Measurements from ENCODE around the gene NIT1.
"Not testable (repeated sequence)": the region's sequence is repeated elsewhere in the genome, so short reads cannot be mapped to it uniquely, and the experiment has no call there.

The NIT1 gene

DNA sequence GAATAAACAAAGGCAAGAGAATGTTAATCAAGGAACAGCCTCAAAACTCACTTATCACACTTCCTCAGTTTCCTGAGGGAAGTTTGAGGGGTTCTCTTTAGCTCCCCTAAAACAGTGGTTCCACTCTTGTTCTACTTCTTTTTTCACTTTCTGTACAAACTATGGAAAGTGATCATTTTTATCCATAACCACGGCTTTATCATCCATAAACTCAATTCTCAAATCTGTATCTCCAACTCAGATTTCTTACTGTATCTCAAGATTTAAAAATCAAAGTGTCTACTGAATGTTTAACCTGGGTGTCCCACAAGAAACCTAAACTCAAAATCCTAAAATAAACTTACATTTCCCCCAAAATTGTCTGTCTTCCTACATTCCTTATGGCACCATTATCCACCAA, 4.0 kb upstream of the NIT1 start:
- no peak for DNase-seq (ENCODE audit: low read depth)

DNA sequence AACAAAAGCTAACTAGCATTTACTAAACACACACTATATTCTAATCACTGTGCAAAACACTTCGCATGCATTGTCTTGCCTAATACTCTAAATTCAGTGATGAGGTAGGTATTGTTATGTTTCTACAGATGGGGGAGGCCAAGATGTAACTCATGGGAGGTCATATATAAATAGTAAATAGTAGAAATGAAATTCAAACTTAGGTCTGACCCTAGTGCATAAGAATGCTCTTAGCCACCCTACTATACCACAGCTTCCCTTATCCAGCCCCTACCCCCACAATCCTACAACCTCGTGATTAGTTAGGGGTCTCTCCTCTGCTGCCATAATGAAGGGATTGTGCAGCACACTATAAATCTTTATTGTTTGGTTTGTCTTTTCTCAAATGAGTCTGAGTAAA, 3.3 kb upstream of the NIT1 start:
- DNase-seq (ENCODE audit: low read depth), result no peak

DNA sequence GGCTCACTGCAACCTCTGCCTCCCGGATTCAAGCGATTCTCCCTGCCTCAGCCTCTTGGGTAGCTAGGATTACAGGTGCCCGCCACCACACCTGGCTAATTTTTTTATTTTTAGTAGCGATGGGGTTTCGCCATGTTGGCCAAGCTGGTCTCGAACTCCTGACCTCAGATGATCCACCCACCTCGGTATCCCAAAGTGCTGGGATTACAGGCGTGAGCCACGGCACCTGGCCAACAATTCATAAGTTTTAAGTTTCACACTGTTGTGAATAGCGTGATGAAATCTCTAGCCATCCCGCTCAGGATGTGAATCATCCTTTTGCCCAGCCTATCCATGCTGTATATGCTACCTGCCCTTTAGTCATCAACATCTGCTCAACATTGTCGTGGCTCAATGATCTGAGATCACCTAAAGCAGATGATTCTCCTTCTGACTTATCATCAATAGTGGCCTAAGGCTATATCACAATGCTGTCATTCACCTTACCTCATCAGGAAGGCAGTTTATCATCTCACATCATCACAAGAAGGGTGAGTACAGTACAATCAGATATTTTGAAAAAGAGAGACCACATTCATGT, 2.7 kb upstream of the NIT1 start:
- DNase-seq (ENCODE audit: low read depth), result no peak

DNA sequence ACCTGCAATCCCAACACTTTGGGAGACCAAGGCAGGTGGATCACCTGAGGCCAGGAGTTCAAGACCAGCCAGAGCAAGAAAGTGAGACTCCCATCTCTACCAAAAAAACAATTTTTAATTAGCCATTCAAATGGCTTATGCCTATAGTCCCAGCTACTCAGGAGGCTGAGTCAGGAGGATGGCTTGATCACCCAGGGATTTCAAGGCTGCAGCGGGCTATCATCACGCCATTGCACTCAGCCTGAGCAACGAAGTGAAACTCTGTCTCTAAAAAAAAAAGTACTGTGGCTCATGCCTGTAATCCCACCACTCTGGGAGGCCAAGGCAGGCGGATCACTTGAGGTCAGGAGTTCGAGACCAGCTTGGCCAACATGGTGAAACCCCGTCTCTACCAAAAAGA, 1.9 kb upstream of the NIT1 start:
- DNase-seq (ENCODE audit: low read depth), result not testable (repeated sequence)

DNA sequence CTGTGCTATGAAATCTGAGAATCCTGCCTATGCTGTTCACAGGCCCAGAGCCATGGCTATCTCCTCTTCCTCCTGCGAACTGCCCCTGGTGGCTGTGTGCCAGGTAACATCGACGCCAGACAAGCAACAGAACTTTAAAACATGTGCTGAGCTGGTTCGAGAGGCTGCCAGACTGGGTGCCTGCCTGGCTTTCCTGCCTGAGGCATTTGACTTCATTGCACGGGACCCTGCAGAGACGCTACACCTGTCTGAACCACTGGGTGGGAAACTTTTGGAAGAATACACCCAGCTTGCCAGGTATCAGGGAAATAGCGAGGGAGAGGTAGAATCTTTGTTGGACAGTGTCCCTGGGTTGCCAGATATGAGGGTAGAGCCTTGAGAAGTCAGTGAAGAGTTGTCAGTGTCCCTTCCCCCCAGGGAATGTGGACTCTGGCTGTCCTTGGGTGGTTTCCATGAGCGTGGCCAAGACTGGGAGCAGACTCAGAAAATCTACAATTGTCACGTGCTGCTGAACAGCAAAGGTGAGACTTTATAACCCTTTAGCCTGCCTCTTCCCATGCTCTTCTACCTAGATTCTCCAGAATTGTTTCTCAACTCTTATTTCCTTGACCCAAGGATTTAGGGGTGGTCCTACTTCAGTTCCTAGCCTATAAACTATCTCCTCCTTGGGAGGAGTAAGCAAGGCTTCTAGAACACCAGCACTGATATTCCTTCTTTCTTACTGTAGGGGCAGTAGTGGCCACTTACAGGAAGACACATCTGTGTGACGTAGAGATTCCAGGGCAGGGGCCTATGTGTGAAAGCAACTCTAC, 1.4 kb downstream of the NIT1 start:
- DNase-seq (ENCODE audit: low read depth), result peak; percentile 53

DNA sequence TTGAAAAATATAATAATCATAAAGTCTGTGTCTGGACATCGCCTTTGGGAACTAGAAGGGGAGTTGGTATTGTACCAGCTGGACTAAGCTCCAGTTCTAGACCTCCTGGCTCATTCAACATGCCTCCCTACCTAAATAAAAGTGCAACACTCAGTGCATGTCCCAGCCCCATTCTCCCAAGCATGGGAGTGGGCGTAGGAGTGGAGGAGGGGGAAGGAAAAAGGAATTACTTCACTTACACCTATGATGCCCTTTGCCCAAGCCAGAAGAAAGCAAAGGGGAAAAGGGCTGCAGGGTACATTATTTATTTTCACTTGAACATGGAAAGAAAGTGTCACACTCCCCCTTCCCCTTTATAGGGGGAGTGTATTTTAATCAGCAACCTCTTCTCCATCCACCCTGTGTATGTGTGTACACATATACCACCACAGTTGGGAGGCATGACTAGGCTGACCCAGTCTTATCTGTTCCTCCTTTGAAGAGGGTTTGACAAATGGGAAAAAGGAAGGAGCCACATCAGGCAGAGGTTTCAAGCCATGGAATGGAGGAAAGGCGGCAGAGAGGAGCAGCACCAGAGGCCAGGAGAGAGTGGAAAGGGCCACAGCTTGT, 3.2 kb downstream of the NIT1 start:
- no peak for DNase-seq (ENCODE audit: low read depth)

DNA sequence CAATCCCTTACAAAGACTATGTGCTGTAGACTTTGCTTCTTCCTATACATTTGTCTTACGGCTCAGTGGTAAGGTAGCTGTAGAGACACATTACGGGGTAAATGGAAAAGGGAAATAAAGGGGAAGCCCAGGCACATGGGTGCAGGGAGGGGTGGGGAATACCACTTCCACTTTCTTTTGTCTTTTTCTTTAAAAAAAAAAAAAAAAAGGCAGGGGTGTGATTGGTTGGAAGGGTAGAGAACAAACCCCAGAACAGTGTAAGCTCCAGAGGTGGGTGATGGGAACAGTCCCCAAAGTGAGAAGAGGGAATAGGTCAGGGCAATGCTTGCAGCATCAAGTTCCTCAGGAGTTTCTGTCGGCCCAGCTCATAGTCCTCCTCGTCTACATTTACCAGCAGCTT, 3.9 kb downstream of the NIT1 start:
- DNase-seq (ENCODE audit: low read depth), result no peak

DNA sequence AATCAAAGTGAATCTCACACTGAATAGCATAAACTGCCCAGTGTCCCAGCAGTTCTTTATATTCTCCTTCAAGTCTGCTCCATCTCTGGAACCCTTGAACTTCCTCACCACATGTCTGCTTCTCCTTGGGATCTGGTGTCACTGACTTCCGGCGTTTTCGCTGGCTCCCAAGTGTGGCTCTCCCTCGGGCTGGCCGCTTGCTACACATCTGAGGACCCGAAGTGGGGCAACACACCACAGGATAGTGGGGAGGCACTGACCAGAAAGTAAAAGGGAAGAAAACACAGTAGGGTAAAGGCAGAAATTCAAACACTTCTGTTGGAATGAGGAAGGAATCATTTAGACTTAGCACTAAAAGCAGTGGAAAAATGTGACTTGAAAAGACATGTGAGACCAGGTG, 5.1 kb downstream of the NIT1 start:
- no peak for DNase-seq (ENCODE audit: low read depth)

DNA sequence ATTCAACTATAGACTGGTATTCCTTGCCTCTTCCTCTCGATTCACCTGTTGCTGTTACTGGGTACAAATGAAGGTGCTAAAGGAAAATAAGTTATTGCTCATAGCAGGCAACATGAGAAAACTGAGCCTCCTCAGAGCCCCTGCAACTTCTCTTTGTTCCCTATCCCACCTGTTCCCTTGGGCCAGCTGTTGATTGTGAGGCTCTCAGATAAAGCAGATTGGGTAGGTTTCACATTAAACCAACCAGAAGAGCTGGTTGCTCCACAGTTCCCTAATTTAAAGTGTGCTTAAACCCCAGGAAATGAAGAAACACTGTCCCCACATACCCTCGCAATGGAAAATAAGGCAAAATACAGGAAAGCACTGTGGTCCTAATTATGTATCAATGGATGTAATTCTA, 9.7 kb downstream of the NIT1 start:
- no peak for DNase-seq (ENCODE audit: low read depth)

DNA sequence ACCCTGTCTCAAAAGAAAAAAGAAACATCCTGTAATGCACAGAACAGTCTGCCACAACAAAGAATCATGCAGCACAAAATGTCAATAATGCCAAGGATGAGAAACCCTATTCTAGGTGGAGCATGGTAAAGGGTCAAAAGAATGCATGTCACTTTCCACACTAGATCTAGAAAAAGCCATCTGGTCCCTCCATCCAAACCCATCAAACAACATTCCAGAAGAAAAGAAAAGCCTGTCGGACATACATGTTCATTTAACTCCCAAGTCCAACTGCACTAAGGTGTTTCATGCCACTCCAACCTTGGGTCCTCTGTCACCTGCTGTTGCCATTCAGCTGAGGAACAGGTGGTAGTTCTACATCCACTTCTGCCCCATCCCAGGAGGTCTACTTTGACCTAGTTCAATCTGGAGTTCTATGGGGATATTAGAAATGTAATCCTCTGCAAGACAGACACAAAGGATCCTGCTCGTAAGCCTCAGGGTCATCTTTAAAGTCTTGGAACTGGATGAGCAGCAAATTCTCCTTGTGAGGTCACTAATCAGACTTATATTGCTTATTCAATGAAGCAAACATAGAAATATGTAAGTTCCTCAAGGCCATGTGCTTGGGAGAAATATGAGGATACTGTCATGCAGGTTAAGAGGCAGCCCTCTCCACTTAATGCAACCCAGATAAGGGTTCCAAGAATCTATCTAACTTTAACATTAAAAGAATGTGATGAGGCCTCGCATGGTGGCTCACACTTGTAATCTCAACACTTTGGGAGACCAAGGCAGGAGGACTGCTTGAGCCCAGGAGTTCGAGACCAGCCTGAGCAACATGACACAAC, 10.9 kb downstream of the NIT1 start:
- no peak for DNase-seq (ENCODE audit: low read depth)

DNA sequence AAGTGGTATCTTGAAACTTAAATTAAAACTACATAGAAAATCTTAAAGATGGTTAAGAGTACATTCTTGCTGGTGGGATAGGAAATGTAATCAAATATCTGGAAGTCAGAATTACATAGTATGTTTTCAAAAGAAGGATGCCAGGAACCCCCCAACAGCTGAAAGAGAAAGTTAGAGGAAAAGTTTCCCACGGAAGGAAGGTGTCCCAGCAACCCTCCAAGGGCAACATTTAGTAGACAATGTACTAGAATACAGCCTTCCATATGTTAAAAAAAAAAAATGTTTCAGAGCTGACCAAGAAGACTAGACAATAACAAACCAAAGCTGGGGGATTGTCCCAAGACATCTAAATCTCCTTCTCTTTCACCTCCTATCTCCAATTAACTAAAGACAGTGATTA, 12.4 kb downstream of the NIT1 start:
- no peak for DNase-seq (ENCODE audit: low read depth)

DNA sequence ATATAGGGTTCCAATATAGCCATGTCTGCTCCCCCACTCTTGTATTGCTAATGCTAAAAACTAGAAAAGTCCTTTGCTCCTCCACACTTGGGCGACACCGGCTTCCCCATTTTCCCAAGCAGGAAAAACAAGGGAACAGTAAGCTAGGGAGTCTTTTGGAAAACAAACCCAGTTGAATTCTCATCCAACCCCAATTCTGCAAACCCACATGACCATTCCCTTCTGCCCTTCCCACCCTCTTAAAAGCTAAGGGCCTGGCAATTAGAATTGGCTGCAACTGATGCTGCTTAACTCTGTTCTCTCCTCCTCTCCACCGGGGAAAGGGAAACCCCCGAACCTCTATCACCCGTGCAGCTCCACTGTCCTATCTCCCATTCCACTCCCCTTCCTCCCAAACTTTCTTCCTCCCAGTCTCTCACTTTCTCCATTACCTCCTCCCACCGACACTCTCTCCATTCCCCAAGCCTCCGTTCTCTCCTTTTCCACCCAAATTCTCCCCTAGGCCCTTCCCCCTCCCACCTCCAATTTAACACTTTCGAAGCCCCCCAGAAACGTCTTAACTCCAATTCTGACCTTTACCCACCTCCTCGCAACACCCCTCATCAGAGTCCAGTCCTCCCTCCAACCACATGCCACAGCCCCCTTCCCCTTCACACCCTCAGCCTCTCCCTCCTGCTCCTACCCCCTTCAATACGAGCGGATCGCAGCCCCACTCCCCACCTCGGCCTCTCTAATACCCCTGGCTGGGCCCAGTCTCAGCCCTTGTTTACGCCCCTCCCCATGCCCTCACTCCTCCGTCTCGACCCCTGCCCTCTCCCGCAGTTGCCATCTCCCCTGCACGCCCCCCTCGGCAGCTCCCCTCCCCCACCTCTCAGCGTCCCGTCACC, 13.9 kb downstream of the NIT1 start:
- no peak for DNase-seq (ENCODE audit: low read depth)

DNA sequence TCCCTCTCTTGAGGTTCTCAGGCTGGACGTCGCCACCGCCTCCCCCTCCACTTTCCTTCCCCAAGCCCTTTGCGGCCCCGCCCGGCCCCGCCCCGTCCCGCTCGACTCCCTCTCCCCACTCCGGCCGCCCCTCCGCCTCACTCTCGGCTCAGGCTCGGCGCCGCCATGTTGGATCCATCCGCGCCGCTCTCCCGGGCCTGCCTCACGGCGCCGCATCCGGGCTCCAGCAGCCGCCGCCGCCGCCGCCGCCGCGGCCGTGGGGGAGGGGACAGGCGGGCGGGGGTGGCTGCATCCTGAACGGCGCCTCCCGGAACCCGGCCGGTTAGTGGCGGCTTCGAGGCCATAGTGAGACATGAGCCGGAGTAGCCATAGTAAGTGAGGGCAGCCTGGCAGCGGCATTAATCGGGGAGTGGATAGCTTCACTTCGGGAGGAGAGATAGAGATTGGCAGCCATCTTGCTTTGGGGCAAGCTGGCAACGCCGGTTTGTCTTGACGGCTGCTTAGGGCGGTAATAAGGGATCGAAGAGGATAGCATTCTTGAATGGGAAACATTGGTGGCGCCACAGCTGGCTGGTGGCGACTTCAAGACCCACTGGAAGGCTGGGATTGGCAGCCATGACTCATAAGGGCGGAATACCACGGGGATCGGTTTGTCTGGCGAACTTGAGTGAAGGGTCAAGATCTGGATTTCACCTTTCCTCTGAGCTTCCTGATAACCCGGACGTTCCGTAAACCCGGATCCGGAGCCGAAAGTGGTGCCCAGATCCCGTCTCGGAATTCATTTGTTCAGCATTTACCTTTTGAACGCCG, 14.7 kb downstream of the NIT1 start, which contains the start of gene DEDD:
Gene DEDD, minus strand, starts transcription at position 258 of the 810 bp plus-strand sequence. CDS start 8,205 bp downstream, outside the sequence.
- DNase-seq (ENCODE audit: low read depth), result peak; percentile 87

DNA sequence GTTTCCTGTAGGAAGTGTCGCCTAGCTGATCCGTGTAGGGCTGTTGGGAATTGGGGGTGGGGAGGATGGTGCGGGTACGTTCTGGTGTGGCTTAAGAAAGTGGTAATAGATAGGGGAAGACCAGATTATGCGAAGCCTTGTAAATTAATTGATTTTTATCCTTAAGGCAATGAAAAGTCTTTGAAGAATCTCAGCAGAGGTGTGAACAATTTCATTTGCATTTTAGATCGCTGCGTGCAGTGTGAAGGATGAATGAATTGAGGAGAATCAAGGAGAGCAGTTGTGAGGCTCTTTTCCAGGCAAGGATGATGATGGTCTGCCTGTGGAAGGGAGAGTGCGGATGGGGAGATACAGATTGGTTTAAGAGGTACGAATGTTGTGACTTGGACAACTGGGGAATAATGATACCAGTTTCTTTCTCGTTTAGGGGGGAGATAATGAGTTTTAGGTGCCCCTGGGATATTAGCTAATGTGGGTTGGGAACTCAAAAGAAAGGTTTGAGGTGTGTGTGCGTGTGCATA, 15.4 kb downstream of the NIT1 start:
- no peak for DNase-seq (ENCODE audit: low read depth)

DNA sequence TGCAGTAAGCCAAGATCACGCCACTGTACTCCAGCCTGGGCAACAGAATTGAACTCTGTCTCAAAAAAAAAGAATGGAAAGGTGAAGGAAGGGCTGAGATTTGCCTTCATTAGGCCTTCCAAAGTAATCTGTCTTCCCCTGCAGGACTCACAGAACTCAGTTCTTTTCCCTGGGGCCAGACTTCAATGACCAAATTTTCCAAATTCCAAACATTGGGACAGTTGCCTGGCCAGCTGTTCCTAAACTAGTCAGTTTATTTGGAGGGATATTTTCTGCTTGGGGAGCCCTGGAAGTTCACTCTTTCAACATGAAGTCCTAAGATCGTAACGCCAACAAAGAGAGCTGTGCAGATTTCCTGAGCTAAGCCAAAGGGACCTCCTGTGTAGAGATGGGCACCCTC, 20.0 kb downstream of the NIT1 start:
- DNase-seq (ENCODE audit: low read depth), result no peak

DNA sequence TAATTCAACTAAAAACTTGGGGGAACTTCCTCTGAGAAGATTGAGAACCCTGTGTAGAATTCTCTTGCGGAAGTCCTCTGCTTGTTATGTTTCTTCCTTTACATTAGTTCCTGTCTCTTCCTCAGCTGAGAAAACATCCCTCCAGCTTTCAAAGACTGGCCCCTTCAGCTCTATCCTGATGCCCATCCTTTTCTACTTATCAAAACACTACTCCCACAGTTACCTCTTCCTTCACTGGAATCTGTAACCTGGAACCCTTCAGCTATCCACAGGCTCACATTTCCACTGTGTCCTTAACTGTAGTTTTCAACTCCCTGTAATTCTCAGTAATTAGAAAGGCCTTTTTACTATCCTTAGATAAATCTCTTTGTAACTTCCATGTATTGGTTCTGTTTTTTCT, 20.5 kb downstream of the NIT1 start:
- no peak for DNase-seq (ENCODE audit: low read depth)

DNA sequence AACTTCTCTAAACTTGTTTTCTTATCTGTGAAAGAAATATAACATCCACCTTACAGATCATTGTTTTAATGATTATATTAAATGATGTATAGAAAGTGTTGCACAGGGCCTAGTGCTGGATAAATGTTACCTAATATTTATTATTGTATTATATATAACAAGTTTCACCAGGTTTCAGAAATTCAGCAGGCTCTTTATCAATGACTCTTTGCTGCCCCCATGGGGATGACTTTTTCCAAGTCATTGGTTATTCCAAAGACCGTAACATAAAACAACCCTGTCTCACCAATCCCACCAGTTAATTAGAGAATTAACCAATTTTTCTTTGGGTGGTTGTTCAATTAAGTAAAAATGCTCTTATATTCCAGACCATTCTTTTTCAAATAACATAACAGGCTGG, 21.9 kb downstream of the NIT1 start:
- no peak for DNase-seq (ENCODE audit: low read depth)

DNA sequence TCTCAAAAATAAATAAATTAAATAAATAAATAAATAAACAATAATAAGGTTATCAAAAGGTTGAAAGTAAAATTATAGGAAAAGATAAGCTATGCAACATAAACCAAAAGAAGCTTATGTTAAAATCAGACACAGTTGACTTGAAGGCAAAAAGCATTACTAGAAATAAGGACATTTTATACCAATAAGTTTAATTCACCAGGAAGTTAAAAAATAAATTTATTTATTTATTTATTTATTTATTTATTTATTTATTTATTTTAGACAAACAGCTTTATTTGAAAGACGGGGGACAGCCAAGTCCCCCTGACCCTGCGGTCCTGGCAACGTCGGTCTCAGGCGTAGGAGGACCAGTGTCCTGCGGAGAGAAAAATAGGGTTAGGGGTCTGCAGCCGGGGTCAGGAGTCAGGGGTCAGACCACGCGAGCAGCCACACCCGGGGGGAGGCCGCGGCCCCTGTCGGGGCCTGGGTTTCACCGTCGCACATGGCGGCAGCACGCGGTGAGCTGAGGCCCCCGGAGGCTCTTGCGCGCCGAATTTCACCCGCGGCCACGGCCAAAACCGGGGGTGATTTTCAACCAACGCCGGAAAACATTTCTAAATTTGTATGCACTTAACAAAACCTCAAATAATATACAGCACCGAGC, 23.0 kb downstream of the NIT1 start:
- DNase-seq (ENCODE audit: low read depth), result no peak

DNA sequence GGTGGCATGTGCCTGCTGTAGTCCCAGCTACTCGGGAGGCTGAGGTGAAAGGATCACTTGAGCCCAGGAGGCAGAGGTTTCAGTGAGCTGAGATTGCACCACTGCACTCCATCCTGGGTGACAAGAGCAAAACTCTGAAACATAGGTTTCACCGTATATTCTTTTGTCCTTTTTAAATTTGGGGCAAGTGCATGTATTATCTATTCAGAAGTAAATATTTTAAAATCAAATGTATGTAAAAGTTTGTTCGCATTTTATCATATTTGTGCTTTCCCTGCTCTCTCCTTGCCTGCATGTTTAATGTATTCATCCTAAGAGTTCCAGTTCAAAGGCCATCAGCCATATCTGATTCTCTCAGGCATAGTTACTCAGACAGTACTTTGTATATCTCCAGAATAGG, 27.9 kb downstream of the NIT1 start:
- no peak for DNase-seq (ENCODE audit: low read depth)

DNA sequence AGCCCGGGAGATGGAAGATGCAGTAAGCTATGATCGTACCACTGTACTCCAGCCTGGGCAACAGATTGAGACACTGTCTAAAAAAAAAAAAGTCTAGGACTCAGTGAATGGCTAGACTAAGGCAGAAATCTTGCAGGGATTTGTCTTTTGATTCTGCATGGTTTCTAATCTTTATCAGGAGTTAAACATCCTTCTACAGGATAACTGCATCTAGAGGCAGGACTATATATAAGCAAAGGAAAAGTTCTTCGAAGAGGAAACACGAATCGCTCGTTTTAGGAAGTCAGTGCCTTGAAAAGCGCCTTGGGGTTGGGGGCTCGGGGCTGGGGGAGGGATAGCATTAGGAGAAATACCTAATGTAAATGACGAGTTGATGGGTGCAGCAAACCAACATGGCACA, 35.3 kb downstream of the NIT1 start:
- no peak for DNase-seq (ENCODE audit: low read depth)

Data from activated T-helper 9 cell treated with anti-CD3 and anti-CD28 coated beads, Interleukin-2, amount 50 U/mL, for 16 hours (primary cell).